NCI-H1694 (cell line): ENCODE results near the gene ADRA2B.

Experiments
- DNase-seq: peaks from one replicate; lab custom pipeline; 2025; lab: John Stamatoyannopoulos, UW

ADRA2B gene

DNA sequence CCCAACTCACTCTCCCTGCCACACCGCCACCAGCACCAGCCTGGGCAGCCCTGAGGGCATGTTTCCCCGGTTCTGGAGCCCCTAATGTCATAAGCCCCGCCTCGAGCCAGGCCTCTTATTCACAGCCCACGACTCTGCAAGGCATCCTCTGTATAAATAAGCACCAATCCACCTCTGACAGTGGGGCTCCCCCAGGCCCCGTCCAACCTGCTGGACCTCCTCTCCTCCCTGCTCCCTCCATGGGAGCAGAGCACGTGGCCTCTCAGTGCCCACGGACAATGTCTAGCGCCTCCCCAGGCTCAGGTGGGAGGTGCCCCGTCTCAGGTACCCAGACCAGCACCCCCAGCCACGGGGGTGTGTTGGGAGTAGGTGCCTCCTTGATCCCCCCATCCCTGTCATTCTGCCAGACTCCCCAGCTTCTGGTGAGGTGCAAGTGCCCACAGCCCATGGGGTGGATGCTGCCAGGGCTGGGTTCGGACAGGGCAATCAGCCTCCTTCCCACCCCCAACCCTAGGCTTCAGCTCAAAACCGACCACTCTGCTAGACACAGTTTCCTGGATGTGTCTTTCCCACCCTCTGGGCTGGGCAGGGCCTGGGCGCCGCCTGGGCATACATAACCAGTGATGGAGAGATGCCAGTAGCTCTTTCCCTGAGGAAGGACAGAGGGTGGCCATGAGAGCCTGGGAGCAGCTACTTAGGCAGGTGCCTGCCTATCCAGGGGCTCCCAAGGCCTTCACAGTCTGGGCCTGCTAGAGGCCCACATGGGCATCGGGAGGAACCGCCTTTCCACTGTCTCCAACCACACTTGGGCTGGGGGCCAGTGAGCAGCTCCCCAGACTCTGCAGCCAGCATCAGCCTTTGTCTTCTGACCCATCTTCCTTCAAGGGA is 1.6 kb upstream of the ADRA2B start:
- DNase-seq: no peak

DNA sequence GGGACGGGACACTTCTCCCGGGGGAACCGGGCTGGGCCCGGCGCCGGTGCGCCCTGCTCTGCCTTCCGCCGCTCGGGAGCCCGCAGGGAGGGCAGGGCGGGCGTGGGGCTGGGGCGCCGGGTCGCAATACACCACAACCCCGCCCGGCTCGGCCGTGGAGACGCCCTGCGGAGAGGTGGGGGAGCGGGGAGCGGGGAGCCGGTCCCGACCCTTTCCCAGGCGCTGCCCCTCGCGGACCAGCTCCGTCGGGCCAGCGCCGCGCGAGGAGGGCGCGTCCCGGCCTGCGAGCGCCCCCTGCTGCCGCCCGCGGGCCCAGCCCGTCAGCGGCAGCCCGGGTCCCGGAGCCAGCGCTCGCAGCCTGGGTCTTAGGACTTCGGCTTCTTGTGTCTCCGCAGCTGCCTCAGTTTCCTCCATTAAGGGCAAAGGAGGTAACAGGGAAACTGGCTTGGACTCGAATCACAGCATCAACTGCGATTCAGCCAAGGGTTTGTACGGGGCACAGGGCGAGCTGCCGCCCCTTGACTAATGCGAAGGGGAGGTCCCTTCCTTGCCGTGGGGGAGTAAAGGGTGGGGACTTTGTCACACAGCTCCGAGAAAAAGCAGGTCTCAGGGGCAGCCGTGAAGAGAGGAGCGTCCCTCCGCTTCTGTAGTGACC is 635 bp upstream of the ADRA2B start:
- DNase-seq: no peak

DNA sequence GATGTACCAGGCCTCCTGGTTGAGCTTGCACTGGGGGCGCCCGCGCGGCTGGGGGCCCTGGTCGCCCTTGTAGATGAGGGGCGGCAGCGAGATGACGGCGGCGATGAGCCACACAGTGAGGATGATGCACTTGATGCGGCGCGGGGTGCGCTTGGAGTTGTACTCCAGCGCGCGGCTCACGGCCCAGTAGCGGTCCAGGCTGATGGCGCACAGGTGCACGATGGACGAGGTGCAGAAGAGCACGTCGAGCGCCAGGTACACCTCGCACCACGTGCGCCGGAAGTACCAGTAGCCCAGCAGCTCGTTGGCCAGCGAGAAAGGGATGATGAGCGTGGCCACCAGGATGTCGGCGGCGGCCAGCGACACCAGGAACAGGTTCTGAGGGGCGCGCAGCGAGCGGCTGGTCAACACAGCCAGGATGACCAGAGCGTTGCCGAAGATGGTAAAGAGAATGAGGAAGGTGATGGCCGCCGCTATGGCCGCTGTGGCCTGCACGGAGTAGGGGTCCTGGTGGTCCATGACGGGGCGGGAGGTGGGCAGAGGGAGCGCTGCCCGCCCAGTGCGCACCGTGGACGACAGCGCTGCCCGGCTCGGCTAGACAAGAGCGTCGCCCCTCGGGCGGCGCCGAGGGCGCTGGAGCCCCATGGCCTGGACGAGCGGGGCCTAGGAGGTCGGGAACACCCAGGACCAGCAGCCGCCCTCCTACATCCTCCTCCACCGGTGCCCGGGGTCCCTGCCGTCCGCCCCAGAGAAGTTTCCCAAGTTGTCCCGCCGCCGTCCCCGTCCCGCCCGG is 544 bp downstream of the ADRA2B start:
- no peak for DNase-seq

DNA sequence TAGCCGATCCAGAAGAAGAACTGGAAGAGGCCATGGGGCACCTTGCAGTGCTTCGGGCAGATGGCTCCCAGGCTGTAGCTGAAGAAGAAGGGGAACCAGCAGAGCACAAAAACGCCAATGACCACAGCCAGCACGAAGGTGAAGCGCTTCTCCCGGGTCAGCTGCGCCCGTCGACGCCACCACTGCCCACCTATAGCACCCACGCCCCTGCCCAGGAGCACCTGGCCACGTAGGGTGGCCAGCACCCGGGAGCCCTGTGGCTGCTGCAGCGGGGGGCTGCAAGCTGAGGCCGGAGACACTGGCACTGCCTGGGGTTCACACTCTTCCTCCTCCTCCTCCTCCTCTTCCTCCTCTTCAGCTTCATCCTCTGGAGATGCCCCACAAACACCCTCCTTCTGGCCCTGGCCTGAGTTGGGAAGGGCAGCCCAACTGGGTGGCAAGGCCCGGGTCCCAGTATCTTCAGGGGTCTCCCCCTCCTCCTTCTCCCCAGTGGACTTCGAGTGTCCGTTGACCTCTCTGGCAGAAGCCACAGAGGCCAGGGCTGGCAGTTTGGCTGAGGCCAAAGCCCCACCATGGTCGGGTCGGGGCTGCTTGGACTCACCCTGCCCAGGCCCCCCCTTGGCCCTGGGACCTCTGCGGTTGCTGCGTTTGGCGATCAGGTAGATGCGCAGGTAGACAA is 1.3 kb downstream of the ADRA2B start:
- no peak for DNase-seq

DNA sequence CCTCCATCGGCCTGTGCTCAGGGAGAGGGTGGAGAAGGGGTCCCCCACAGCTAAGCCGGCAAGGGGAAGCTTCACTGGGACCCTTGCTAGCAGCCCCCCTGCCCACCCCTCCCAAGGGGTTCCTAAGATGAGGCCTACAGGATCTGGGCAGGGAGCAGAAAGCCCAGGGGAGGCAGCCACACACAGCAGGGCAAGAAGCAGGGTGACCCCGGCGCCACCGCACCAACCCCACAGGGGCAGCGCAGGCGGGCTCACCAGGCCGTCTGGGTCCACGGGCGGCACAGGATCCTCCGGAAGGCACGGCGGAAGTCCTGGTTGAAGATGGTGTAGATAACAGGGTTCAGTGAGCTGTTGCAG is 1.8 kb downstream of the ADRA2B start:
- no peak for DNase-seq

DNA sequence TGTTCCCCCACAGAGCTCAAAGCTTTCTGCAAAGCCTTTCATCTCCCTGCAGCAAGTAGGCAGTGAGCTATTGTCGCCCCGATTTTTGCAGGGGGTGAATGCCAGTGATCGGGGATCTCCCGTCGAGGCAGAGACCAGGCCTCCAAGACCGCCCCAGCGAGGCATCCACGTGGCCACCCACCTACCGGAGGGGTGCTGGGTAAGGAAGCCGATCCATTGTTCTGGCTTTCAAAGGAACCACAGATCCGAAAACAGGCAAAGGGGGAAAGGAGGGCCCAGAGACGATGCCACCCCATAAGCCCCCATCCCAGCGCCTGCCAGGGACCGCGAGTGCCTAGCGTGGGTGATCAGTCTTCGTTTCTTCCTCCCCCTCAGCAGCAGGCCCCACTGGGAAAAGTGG is 2.4 kb downstream of the ADRA2B start:
- no peak for DNase-seq

DNA sequence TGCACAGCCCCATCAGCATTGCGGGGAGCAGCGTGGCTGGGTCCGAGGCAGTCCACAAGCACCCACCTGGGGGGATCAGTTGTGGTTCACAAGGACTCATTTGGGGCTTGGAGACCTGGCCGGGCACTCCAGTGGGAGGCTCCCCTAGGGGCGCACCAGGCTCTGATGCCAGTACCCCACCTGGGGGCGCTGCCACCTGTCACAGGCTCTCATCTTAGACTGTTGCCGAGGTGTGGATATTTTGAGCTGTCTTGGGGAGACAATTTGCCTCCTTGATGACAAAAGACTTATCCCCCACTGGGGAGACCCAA is 3.0 kb downstream of the ADRA2B start:
- DNase-seq: no peak

DNA sequence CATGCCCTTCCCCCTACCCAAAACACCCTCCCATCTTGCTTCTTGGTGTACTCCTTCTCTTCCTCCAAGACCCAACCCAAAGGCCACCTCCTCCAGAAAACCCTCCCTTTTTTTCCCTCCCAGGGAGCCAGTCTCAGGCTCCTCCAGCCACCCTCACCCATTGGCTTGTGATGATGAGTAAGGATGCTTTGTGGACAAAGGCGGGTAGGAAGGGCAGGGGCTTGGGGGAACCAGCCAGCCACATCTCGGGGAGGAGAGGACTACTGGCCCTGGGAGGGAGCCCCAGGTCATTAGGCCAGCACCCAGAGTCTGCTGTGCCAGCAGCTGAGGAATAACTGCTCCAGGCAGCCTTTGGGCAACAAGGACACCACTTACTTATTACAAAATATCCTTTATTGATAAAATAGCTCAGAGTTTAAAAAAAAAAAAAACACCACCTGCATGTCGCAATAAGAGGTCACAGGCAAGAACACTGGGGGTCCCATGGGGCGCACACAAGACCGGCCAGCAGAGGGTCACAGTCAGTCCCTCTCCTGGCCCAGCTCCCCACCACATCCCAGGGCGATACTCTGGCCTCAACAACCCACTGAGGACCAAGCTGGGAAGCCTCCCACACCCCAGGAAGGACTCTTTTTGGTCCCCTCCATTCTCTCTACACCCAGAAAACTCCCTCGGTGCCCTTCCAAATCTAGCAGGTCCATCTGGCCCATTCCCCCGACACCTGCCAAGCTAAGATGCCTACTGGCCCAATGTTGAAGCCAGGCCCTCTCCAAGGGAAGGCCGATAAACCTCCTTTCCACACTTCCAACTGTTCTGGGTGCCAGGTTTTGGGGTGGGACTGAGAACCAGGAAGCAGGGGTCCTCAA is 3.6 kb downstream of the ADRA2B start:
- no peak for DNase-seq

DNA sequence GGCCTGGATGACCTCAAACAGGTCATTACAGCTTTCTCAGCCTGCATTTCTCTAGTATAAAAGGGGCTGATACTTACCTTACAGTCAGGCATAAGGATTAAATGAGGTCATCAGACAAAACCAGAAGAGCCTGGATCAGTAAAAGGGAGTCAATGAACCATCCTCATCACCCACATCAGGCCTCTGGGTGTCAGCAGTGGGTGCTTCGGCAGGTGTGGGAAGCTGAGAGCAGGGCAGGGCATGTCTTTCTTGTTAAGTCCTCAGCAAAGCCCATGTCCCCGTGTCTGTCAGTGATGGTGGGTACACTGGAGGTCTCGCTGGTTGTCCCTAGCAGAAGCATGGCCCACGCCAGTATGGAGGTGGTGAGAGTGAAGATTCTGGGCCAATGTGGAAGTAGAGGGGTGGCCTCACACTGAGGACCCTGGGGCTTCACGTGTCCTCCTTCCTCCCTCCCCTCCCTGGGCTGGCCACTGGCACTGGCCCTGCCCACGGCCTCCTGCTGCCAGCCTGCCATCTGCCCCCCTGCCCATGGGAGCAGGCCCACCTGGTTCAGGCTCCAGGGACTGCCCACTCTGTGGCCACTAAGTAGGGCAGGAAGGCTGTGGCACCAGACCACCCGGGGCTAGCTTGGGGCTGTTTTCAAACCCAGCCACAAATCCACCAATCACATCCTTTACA is 4.4 kb downstream of the ADRA2B start:
- no peak for DNase-seq

DNA sequence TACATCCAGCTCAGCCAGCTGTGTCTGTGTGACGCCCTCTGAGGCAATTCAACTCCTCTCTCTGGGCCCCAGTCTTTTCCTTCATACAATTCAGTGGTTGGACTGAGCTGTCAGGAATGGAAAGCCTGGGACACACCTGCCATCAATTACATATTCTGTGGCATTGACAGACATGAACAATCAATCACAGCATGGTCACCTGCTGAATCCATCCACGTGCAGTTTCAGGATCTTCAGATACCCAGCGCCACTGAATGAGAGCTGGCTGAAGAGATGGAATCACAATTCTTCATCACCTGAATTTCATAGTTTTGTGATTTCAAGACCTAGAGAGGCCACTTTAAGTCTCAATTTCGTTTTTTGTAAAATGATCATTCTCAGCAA is 5.1 kb downstream of the ADRA2B start:
- DNase-seq: no peak

DNA sequence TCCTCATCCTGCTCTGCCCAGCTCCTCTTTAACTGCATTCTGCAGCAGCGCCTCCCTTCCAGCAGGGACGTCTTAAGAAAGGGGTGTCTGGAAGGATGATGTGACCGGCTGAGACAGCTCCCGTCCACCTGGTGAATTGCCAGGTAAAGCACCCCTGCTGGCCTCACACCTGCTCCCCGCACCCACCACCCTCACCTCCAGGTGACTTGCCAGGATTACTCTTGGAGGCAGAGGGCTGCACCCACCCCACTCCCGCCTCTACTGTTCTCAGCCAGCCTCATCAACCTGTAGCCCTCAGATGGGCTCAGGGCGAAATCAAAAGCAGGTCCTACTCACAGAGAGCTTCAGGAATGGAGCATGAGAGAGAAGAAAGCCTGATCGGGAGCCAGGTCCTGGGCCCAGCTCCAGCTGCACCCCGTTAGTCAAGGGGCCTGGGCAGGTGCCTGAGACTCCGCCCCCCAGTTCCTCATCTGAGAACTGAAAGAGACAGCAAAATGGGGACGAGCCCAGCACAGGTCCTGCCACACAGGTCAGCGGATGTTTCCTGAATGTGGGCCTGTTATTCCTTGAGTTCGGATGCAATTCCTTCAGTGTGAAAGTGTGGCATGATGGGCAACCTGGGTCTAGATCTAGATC is 5.6 kb downstream of the ADRA2B start:
- DNase-seq: no peak

DNA sequence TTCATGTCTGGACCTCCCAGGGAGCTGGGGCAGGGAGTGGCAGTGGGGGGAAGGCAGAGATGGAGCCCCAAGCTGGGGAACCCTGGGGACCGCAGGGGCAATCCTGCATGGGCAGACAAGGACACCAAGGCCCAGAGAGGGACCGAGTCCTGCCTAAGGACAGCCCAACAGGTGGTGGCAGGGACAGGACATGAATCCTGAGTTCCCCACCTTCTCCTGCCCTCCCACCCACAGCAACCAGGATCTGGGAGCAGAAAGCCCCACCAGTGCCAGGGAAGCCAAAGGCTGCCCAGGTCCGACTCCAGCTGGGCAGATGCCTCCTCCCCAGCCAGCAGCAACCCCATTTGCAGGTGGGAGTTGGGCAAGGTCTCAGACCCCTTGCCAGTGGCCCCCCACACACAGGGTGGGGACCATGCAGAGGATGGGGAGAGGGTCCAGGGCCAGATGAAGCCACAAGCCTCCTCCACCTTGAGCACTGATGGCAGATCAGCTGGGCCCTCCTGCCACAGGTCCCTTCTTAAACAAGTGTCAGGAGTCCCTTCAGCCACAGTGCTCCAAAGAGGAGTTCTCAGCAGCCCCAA is 6.3 kb downstream of the ADRA2B start:
- DNase-seq: no peak

DNA sequence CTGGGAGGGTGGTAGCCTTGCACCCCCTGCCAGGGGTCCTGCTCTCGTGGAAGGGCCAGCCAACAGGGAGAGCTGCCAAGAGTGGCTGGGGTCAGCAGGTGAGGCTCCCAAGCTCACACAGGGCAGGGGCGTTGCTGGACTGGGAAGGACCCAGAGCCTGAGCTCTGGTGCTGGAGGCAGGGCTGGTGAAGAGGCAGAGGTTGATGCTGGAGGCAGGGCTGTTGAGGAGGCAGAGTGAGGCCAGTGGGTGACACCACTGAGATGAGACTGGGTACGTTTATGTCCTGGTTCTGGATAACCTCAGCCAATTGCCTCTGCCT is 7.0 kb downstream of the ADRA2B start:
- DNase-seq: no peak

DNA sequence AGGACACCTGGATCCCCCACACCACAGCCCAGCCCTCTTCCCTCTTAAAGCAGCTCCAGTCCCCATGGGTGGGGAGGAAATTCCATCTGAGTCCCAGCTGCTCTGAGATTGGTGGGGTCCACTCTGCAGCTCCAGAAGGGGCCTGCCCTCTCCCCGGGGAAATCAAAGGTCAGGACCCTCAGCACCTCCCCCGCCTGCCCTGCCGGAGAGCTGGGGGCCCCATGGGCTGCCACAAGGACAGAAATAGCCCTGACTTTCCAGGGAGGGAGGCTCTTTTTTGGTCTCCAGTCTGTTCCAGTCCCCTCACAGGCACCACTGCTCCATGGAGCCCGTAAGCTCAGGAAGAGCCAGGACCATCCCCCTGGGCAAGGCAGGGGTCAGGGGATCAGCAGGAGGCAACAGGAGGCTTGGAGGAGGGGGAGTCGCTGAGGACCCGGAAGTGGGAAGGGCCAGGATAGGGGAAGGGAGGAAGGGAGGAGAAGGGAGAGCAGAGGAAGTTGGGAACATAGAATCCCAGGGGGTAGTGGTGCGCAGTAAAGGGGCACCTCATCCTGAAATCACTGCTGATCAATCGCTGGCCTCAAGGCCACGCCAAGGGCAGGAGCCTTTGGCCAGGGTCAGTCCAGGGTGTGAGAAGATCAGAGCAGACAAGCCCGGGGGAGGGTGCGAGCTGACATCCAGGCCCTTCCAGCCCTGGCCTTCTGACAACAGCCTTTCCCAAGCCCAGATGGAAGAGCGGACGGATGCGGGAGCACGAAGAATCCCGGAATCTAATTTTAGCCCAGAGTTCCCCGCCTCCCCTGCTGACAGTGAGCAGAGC is 7.6 kb downstream of the ADRA2B start:
- DNase-seq: peak; percentile 34

DNA sequence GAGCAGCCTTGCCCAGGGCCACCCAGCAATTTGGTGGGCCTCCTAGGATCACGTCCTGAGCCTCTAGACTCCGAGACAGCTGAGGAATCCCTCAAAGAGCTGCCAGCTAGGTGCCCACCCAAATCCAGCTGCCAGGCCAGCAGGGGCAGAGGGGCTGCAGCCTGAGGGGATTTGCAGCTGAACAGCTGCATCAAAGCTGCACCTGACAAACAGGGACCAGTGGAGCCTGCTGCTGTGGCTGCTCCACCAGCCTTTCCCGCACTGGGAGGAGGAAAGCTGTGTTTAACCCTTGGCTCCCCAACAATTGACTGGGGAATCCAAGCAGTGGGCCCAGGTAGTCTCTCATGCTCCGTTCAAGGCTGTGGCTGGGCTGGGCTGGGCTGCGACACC is 8.2 kb downstream of the ADRA2B start:
- DNase-seq: no peak

DNA sequence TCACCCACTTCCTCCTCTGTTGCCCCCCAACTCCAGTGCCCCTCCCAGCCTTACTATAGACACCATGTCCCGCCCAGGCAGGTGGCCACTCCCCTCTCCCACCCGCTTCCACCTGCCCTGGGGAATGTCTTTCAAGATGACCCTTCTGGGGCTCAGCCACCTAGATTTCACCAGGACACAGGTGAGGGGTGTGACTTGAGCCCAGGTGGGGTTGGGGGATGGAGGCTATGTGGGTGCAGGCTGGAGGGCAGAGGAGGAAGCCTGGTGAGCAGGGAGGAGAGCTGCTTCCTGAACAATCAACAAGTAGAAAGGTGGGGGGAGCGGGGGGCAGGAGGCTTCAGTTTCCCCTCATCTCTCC is 8.7 kb downstream of the ADRA2B start:
- DNase-seq: no peak

DNA sequence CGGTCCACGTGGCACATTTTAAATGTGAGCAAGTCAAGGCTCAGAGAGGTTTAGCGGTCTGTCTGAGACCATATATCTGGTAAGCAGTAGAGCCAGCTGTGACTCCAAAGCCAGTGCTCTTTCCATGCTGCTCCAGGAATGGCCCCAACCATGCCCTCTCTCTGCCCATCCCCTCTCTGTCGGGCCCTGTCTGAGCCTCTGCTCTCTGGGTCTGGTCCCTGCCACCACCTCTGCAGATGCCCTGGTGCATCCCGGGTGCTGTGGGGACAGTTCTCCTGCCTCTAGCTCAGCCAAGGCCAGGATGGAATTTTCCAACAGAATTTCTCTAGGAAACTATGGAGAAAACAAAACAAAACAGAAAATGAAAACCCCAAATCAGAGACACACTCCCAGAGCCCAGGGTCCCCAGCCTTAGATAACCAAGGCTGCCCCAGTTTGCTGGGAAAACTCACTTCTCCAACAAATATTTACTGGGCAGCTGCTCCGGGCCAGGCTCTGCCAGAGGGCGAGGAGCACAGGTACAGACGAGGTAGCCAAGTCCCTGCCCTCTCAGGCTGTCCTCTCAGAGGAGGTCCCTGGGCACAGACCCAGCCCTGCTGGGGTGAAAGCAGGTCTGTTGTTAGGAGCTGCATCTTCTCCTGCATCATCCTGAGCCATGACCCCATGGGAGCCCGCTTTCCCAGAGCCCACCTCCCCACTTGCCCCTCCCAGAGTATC is 9.2 kb downstream of the ADRA2B start:
- no peak for DNase-seq

DNA sequence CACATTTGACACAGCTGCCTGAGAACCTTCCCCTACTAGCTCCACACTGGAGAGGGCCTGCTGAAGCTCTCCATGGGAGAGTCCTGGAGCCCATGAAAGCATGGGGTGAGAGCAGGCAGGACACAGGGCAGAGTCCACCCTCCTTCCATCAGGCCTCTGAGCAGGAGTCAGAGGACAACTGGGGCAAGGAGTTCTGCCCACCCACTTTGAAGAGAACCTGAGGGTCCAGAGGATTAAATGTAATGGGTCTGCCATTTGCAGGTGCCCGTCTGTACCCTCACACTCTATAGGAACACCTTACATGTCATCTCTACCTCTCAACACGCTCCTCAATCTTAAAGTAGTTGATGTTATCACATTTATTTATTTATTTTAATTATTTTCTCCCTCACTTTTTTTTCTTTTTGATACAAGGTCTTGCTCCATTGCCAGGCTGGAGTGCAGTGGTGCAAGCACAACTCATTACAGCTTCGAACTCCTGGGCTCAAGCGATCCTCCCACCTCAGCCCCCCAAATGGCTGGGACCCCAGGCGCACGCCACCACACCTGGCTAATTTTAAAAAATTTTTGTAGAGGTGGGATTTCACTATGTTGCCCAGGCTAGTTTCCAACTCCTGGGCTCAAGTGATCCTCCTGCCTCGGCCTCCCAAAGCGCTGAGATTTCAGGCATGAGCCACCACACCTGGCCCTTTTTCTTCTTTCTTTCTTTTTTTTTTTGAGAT is 10.2 kb downstream of the ADRA2B start:
- DNase-seq: no peak
